ENCODE results near the gene PRRC2A.
"Not testable (repeated sequence)": the region's sequence is repeated elsewhere in the genome, so short reads cannot be mapped to it uniquely, and the experiment has no call there.

The PRRC2A gene

DNA sequence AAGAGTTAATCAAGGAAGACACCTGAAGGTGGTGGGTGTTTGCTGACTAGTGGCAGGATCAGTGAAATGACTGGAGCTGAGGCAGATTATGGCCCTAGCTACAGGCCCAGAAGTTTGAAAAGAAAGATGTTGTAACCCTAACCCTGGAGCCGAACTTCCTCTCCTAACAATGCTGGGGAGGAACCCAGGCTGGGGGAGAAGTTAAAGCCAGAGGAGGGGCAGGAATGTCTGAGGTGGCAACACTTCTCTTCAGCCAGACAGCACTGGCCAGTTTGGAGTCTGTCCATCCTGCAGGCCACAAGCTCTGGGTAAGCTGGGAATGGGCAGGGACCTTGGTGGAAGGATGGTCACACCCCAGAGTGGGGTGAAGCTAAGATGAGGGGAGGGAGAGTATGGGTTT lies 34.5 kb upstream of the PRRC2A start, which contains the start of gene LST1:
Gene LST1, plus strand, starts transcription at position 270 of the 400 bp plus-strand sequence. CDS start 1,023 bp downstream, outside the sequence.
- DNase-seq (ENCODE audit: low spot score) = no peak

- DNase-seq (ENCODE audit: low spot score) = no peak
These were observed 33.8 kb upstream of the PRRC2A start for GRCh38 chr6:31586599-31587281.

GRCh38 chr6:31587791-31588777 lies 32.4 kb upstream of the PRRC2A start:
- DNase-seq (ENCODE audit: low spot score) = no peak

GRCh38 chr6:31588871-31589650 lies 31.5 kb upstream of the PRRC2A start:
- DNase-seq (ENCODE audit: low spot score) = no peak

DNA sequence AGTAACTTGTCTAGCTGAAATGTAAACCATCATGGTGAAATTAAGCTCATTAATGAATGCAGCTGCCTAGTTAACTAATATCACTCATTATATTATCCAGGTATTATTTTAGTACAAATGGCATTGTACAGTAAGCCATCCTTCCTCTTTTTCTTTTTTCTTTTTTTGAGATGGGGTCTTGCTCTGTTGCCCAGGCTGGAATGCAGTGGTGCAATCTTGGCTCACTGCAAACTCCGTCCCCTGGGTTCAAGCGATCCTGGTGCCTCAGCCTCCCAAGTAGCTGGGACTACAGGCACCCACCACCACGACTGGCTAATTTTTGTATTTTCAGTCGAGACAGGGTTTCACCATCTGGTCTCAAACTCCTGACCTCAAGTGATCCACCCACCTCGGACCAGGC lies 29.8 kb upstream of the PRRC2A start:
- DNase-seq (ENCODE audit: low spot score) = not testable (repeated sequence)

DNA sequence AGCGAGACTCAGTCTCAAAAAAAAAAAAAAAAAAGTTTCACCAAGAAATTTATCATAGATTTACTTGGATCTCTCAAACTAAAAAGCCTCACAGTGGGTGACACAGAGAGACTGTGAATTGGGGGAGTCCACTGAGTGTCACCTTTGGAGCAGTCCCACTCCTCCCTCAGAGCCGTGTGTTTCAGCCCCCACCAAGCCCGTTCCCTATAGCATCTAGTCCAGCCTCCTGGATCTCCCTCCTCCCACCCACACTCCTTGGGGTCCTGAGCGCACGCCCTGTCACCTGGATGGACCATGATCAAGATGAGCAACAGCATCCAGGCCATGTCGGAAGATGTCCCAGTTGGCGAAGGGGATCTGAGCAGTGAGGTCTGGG lies 28.1 kb upstream of the PRRC2A start:
- no peak for DNase-seq (ENCODE audit: low spot score)

- DNase-seq (ENCODE audit: low spot score) = no peak
These were observed 23.5 kb upstream of the PRRC2A start for GRCh38 chr6:31597006-31597405.

GRCh38 chr6:31607317-31607716 lies 13.2 kb upstream of the PRRC2A start:
- no peak for DNase-seq (ENCODE audit: low spot score)

- DNase-seq (ENCODE audit: low spot score) = no peak
These were observed 10.8 kb upstream of the PRRC2A start for GRCh38 chr6:31609519-31610406.

GRCh38 chr6:31610968-31611367 lies 9.5 kb upstream of the PRRC2A start:
- DNase-seq (ENCODE audit: low spot score) = no peak

DNA sequence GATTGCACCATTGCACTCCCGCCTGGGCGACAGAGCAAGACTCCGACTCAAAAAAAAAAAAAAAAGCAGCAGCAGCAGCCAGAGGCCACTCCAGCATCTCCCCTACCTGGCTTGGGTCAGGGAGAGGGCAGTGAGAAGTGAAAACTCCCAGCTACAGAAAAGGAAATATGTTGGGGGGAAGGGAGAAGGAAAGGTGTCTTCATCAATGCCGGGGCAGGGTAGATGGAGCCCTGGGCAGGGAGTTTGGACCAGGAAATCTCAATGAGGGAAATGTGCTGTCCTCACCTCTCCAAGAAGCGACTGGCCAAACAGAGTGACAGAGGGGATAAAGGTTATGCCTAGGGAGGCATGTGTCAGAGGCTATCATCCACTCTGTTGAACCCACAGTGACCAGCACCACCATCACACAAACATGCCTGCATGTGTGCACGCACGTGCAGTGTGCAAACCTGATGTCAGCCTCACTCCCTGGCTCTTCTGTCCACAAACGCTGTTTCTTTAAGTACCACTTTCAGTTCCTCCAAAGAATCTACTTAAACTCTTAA lies 6.4 kb upstream of the PRRC2A start:
- DNase-seq (ENCODE audit: low spot score) = no peak

DNA sequence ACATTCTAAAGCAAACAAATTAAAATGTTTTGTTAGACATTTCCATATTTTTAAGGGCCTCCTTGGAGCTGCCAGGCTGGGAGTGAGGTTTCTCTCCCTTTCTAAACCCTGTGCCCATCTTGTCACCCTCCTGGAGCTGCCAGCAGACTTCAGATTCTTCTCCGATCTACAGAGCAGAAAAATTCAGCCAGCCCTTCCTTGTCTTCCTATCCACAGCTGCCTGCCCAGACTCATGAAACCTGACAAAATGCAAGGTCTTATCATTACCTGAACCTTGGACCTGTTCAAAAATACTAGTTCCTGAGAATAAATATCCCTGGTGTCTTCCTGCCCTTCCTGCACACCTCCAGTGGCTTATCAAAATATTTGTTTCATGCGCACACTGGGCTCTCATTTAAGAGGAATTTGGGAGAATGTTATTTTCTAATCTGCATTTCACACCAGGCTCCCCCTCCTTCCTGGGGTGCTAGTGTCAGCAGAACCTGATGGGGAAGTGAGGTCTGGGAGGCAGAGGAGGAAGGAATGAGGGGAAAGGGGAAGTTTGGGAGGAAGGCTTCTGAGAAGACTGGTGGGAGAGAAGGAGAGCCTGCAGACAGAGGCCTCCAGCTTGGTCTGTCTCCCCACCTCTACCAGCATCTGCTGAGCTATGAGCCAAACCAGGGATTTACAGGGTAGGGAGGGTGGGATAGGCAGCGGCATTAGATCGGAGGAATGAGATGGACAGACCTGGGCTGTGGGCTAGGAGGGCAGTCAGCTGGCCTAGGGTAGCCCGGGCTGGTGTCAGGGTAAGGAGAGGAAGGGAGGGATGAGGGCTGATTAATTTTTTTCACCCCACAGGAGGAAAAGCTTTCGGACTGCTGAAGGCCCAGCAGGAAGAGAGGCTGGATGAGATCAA lies 5.6 kb upstream of the PRRC2A start, which contains the start of gene AIF1:
Gene AIF1, plus strand, starts transcription at position 551 of the 895 bp plus-strand sequence. Its CDS starts 96 bp downstream, at position 647.
- peak; percentile 40 for DNase-seq (ENCODE audit: low spot score)

GRCh38 chr6:31615748-31616147 lies 4.8 kb upstream of the PRRC2A start:
- DNase-seq (ENCODE audit: low spot score) = no peak

- no peak for DNase-seq (ENCODE audit: low spot score)
These were observed 3.5 kb upstream of the PRRC2A start for GRCh38 chr6:31617010-31617409.

GRCh38 chr6:31619805-31620585 lies 520 bp upstream of the PRRC2A start:
- peak; percentile 99 for DNase-seq (ENCODE audit: low spot score)

- no peak for DNase-seq (ENCODE audit: low spot score)
These were observed 915 bp downstream of the PRRC2A start for GRCh38 chr6:31621320-31621939.

- DNase-seq (ENCODE audit: low spot score) = no peak
These were observed 1.5 kb downstream of the PRRC2A start for GRCh38 chr6:31621991-31622390.

- no peak for DNase-seq (ENCODE audit: low spot score)
These were observed 2.2 kb downstream of the PRRC2A start for GRCh38 chr6:31622684-31623091.
